ENCODE measurements around the gene CAPN1.
A peak's percentile ranks its signal among the peaks of the same experiment; 100 is the strongest.

Gene CAPN1

DNA sequence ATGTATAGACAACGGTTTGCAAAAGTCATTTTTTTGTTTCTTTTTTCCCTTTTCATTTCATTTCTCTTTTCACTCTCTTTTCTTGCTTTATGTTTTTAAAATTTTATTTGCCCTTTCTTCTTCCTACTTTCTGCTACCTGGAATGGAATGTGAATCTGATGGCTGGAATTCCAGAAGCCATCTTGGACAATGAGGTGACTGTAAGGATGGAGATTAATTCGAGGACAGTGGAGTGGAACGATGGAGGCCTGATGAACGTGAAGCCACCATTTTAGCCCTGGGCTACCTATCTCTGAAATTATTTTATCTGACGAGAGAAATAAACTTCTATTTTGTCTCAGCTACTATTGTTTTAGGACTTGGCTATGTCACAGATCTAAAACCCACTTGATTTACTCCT, 77.3 kb downstream of the CAPN1 start:
- H3K9ac ChIP-seq (ENCODE audit: low read length): no peak overlapping the region
- H4K20me1 ChIP-seq (ENCODE audit: insufficient read depth, low read length): no peaks in the 10 kb centered on the region
- no peaks in the 10 kb centered on the region for H3K9me2 ChIP-seq (ENCODE audit: low read depth, low read length)
- peaks cover 5% of the 10 kb centered on the region; the same call in 1 of the 2 replicates for H3F3A ChIP-seq (ENCODE audit: insufficient read depth, low read length)
- peaks cover 22% of the 10 kb centered on the region for H3K4me1 ChIP-seq (ENCODE audit: insufficient read depth, low read length, severe bottlenecking)
- H3K4me2 ChIP-seq (ENCODE audit: low read length): no peak overlapping the region
- H3K36me3 ChIP-seq (ENCODE audit: insufficient read depth, low read length): no peaks in the 10 kb centered on the region
- H3K27me3 ChIP-seq (ENCODE audit: insufficient read depth, low read length): no peaks in the 10 kb centered on the region
- H2AFZ ChIP-seq (ENCODE audit: low read length): no peak overlapping the region
- no peak overlapping the region for H3K4me3 ChIP-seq (ENCODE audit: low read depth, low read length, poor library complexity, severe bottlenecking)
- H3K27ac ChIP-seq (ENCODE audit: low read depth, low read length, poor library complexity, severe bottlenecking): no peak overlapping the region
- H3K79me2 ChIP-seq (ENCODE audit: insufficient read depth, low read length): peaks cover 22% of the 10 kb centered on the region
- TF ChIP-seq, protein P1, sequence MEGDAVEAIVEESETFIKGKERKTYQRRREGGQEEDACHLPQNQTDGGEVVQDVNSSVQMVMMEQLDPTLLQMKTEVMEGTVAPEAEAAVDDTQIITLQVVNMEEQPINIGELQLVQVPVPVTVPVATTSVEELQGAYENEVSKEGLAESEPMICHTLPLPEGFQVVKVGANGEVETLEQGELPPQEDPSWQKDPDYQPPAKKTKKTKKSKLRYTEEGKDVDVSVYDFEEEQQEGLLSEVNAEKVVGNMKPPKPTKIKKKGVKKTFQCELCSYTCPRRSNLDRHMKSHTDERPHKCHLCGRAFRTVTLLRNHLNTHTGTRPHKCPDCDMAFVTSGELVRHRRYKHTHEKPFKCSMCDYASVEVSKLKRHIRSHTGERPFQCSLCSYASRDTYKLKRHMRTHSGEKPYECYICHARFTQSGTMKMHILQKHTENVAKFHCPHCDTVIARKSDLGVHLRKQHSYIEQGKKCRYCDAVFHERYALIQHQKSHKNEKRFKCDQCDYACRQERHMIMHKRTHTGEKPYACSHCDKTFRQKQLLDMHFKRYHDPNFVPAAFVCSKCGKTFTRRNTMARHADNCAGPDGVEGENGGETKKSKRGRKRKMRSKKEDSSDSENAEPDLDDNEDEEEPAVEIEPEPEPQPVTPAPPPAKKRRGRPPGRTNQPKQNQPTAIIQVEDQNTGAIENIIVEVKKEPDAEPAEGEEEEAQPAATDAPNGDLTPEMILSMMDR (IDR thresholded peaks at IDR 0.05; ENCODE audit: low read length): no peak
- no peak for TF ChIP-seq EZH2 (IDR thresholded peaks at IDR 0.05; ENCODE audit: borderline replicate concordance, low read length)
- no peaks in the 10 kb centered on the region for H3K9me3 ChIP-seq (ENCODE audit: low read length)

DNA sequence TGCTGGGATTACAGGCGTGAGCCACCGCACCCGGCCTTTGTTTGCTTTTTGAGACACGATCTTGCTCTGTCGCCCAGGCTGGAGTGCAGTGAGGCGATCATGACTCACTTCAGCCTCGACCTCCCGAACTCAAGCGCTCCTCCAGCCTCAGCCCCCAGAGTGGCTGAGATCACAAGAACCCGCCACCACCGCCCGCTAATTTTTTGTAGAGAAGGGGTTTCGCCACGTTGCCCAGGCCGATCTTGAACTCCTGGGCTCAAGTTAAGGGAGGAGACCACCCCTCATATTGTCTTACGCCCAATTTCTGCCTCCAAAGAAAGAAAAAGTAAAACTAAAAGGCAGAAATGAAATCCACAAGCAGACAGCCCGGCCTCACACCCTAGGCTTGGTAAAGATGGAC, 78.6 kb downstream of the CAPN1 start:
- no peak overlapping the region for H3K4me2 ChIP-seq (ENCODE audit: low read length)
- no peak overlapping the region for H3K27ac ChIP-seq (ENCODE audit: low read depth, low read length, poor library complexity, severe bottlenecking)
- TF ChIP-seq, protein P1 (IDR thresholded peaks at IDR 0.05; ENCODE audit: low read length): no peak
- no peak for TF ChIP-seq EZH2 (IDR thresholded peaks at IDR 0.05; ENCODE audit: borderline replicate concordance, low read length)
- no peak overlapping the region for H2AFZ ChIP-seq (ENCODE audit: low read length)
- H4K20me1 ChIP-seq (ENCODE audit: insufficient read depth, low read length): no peaks in the 10 kb centered on the region
- peaks cover 26% of the 10 kb centered on the region for H3K79me2 ChIP-seq (ENCODE audit: insufficient read depth, low read length)
- no peak overlapping the region for H3K4me3 ChIP-seq (ENCODE audit: low read depth, low read length, poor library complexity, severe bottlenecking)
- H3K9me2 ChIP-seq (ENCODE audit: low read depth, low read length): no peaks in the 10 kb centered on the region
- no peaks in the 10 kb centered on the region for H3K27me3 ChIP-seq (ENCODE audit: insufficient read depth, low read length)
- H3F3A ChIP-seq (ENCODE audit: insufficient read depth, low read length): peaks cover 5% of the 10 kb centered on the region; the same call in 1 of the 2 replicates
- H3K36me3 ChIP-seq (ENCODE audit: insufficient read depth, low read length): peaks cover 10% of the 10 kb centered on the region; the same call in 1 of the 2 replicates
- H3K9ac ChIP-seq (ENCODE audit: low read length): no peak overlapping the region
- no peaks in the 10 kb centered on the region for H3K9me3 ChIP-seq (ENCODE audit: low read length)
- H3K4me1 ChIP-seq (ENCODE audit: insufficient read depth, low read length, severe bottlenecking): peaks cover 30% of the 10 kb centered on the region

DNA sequence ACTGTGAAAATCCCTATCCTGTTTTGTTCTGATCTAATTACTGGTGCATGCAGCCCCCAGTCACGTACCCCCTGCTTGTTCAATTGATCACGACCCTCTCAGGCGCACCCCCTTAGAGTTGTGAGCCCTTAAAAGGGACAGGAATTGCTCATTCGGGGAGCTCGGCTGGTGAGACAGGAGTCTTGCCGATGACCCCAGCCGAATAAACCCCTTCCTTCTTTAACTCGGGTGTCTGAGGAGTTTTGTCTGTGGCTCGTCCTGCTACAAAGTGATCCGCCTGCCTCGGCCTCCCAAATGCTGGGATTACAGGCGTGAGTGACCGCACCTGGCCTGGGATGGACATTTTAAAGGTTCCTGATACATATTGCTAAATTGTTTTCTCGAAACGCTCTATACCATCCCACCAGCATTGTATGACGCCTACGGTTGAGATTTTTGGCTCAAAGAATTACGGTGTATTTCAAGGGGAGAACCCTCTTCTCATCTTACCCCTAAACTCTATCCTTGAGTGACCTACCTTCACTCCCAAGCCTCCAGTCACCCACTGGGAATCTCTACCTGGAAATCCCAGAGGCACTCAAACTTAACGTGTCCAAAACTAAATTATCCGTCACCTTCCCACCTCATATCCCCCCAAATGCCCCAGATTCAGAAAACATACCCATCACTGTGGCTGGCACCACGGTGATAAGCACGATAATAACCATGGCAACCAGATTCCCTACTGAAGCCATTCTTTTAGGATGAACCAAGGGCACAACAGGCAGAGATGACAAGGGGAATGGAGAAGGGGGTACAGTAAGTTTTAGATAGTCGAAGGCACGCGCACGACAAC, 79.2 kb downstream of the CAPN1 start:
- peaks cover 16% of the 10 kb centered on the region; the same call in 1 of the 2 replicates for H3K36me3 ChIP-seq (ENCODE audit: insufficient read depth, low read length)
- peak overlapping the region; percentile 57 for H3K27ac ChIP-seq (ENCODE audit: low read depth, low read length, poor library complexity, severe bottlenecking)
- no peaks in the 10 kb centered on the region for H3K9me3 ChIP-seq (ENCODE audit: low read length)
- H2AFZ ChIP-seq (ENCODE audit: low read length): no peak overlapping the region
- peaks cover 27% of the 10 kb centered on the region for H3K79me2 ChIP-seq (ENCODE audit: insufficient read depth, low read length)
- TF ChIP-seq EZH2 (IDR thresholded peaks at IDR 0.05; ENCODE audit: borderline replicate concordance, low read length): no peak
- TF ChIP-seq, protein P1 (IDR thresholded peaks at IDR 0.05; ENCODE audit: low read length): no peak
- peaks cover 5% of the 10 kb centered on the region; the same call in 1 of the 2 replicates for H3F3A ChIP-seq (ENCODE audit: insufficient read depth, low read length)
- peak overlapping the region; percentile 96 for H3K4me2 ChIP-seq (ENCODE audit: low read length)
- peak overlapping the region; percentile 95 for H3K4me3 ChIP-seq (ENCODE audit: low read depth, low read length, poor library complexity, severe bottlenecking)
- peaks cover 30% of the 10 kb centered on the region for H3K4me1 ChIP-seq (ENCODE audit: insufficient read depth, low read length, severe bottlenecking)
- peak overlapping the region; percentile 98 for H3K9ac ChIP-seq (ENCODE audit: low read length)
- H3K9me2 ChIP-seq (ENCODE audit: low read depth, low read length): no peaks in the 10 kb centered on the region
- H4K20me1 ChIP-seq (ENCODE audit: insufficient read depth, low read length): no peaks in the 10 kb centered on the region
- H3K27me3 ChIP-seq (ENCODE audit: insufficient read depth, low read length): no peaks in the 10 kb centered on the region
